ENCODE measurements around the gene ADGRD2.

ADGRD2 gene

GRCh38 chr9:124506931-124507879 is 57.0 kb downstream of the ADGRD2 start, which contains the start of gene NR5A1:
TSS of gene NR5A1 (minus strand) at chr9:124507399. CDS start at chr9:124503395, 4,004 bp downstream.
- Histone ChIP-seq H3K4me1 (peaks cover 12% of the 10 kb centered on the region), H3K27me3 (peaks cover 49% of the 10 kb centered on the region), H3K4me2 (no peak within 1 kb of the TSS), H4K20me1 (peaks cover 16% of the 10 kb centered on the region; the same call in 1 of the 2 replicates), H3K36me3 (no peaks in the 10 kb centered on the region), H3K9ac (no peak within 1 kb of the TSS), H3K9me3 (no peaks in the 10 kb centered on the region; the same call in 1 of the 2 replicates), H3K27ac (no peak within 1 kb of the TSS), H3K4me3 (no peak within 1 kb of the TSS)
- TF ChIP-seq Cebpa-rat (IDR thresholded peaks at IDR 0.05) = no peak

GRCh38 chr9:124507880-124508423 is 57.7 kb downstream of the ADGRD2 start:
- no peaks in the 10 kb centered on the region for H3K36me3 ChIP-seq
- H3K4me2 ChIP-seq = no peak overlapping the region
- no peak overlapping the region for H3K4me3 ChIP-seq
- peaks cover 16% of the 10 kb centered on the region; the same call in 1 of the 2 replicates for H4K20me1 ChIP-seq
- peaks cover 42% of the 10 kb centered on the region for H3K27me3 ChIP-seq
- no peak for TF ChIP-seq Cebpa-rat (IDR thresholded peaks at IDR 0.05)
- no peak overlapping the region for H3K27ac ChIP-seq
- no peaks in the 10 kb centered on the region; the same call in 1 of the 2 replicates for H3K9me3 ChIP-seq
- peaks cover 19% of the 10 kb centered on the region for H3K4me1 ChIP-seq
- no peak overlapping the region for H3K9ac ChIP-seq

GRCh38 chr9:124510650-124511425 is 60.6 kb downstream of the ADGRD2 start:
- Histone ChIP-seq H3K4me1 (peaks cover 25% of the 10 kb centered on the region), H3K4me3 (no peak overlapping the region), H3K4me2 (no peak overlapping the region), H3K9ac (no peak overlapping the region), H3K9me3 (no peaks in the 10 kb centered on the region), H3K36me3 (no peaks in the 10 kb centered on the region), H4K20me1 (0 out of 2 replicates have a peak, but pooled peaks cover under 1% of the 10 kb centered on the region), H3K27me3 (peaks cover 13% of the 10 kb centered on the region), H3K27ac (no peak overlapping the region)
- no peak for TF ChIP-seq Cebpa-rat (IDR thresholded peaks at IDR 0.05)

GRCh38 chr9:124511426-124511840 is 61.2 kb downstream of the ADGRD2 start:
- Histone ChIP-seq H3K36me3 (no peaks in the 10 kb centered on the region), H3K9me3 (no peaks in the 10 kb centered on the region), H3K9ac (no peak overlapping the region), H3K4me1 (peaks cover 25% of the 10 kb centered on the region), H3K4me2 (peak overlapping the region; percentile 48; the same call in 1 of the 2 replicates), H3K27me3 (peaks cover 7% of the 10 kb centered on the region), H4K20me1 (no peaks in the 10 kb centered on the region), H3K4me3 (no peak overlapping the region), H3K27ac (no peak overlapping the region)
- TF ChIP-seq Cebpa-rat (IDR thresholded peaks at IDR 0.05) = no peak

GRCh38 chr9:124511891-124512805 is 61.9 kb downstream of the ADGRD2 start:
- Histone ChIP-seq H3K27me3 (no peaks in the 10 kb centered on the region), H4K20me1 (no peaks in the 10 kb centered on the region)

GRCh38 chr9:124512806-124513204 is 62.6 kb downstream of the ADGRD2 start:
- Histone ChIP-seq H3K27ac (no peak overlapping the region), H3K4me3 (no peak overlapping the region), H3K27me3 (no peaks in the 10 kb centered on the region), H4K20me1 (no peaks in the 10 kb centered on the region), H3K4me2 (no peak overlapping the region), H3K4me1 (peaks cover 25% of the 10 kb centered on the region), H3K9ac (no peak overlapping the region), H3K36me3 (no peaks in the 10 kb centered on the region), H3K9me3 (no peaks in the 10 kb centered on the region)
- no peak for TF ChIP-seq Cebpa-rat (IDR thresholded peaks at IDR 0.05)

More at GRCh38 chr9:124511891-124512805, 61.9 kb downstream of the ADGRD2 start:
- Histone ChIP-seq H3K9me3 (no peaks in the 10 kb centered on the region), H3K4me1 (peaks cover 25% of the 10 kb centered on the region), H3K9ac (no peak overlapping the region), H3K4me2 (peak overlapping the region; percentile 48), H3K36me3 (no peaks in the 10 kb centered on the region), H3K4me3 (no peak overlapping the region), H3K27ac (no peak overlapping the region)
- no peak for TF ChIP-seq Cebpa-rat (IDR thresholded peaks at IDR 0.05)

GRCh38 chr9:124513376-124513994 is 63.2 kb downstream of the ADGRD2 start:
- H3K9ac ChIP-seq = no peak overlapping the region
- no peak overlapping the region for H3K4me3 ChIP-seq
- TF ChIP-seq Cebpa-rat (IDR thresholded peaks at IDR 0.05) = no peak
- H3K4me2 ChIP-seq = peak overlapping the region; percentile 74
- no peaks in the 10 kb centered on the region for H3K27me3 ChIP-seq
- no peaks in the 10 kb centered on the region for H3K9me3 ChIP-seq
- H3K36me3 ChIP-seq = no peaks in the 10 kb centered on the region
- H3K27ac ChIP-seq = peak overlapping the region; percentile 63
- H4K20me1 ChIP-seq = no peaks in the 10 kb centered on the region
- H3K4me1 ChIP-seq = peaks cover 25% of the 10 kb centered on the region

- Histone ChIP-seq H3K4me3 (no peak overlapping the region), H3K9me3 (no peaks in the 10 kb centered on the region), H3K27ac (no peak overlapping the region), H3K27me3 (no peaks in the 10 kb centered on the region), H3K36me3 (no peaks in the 10 kb centered on the region), H3K9ac (no peak overlapping the region), H3K4me1 (peaks cover 25% of the 10 kb centered on the region), H4K20me1 (no peaks in the 10 kb centered on the region), H3K4me2 (peak overlapping the region; percentile 74)
- no peak for TF ChIP-seq Cebpa-rat (IDR thresholded peaks at IDR 0.05)
These were observed 63.9 kb downstream of the ADGRD2 start for GRCh38 chr9:124514125-124514524.

All from BLaER1 (cell line).